GM06990 (cell line): ENCODE measurements around the gene OR6K6.

ENCODE experiments used
- DNase-seq: peaks from one replicate; pipeline ENCODE4 v3.0.0-alpha.2; 2011; ENCODE audit not compliant: insufficient read length; ENCODE audit errors: extremely low read depth
- H3K27me3 ChIP-seq: replicated peaks from 2 replicates; pipeline ENCODE4 v1.6.0; 2011; ENCODE audit warnings: low read length; ENCODE audit not compliant: control insufficient read depth, insufficient read depth
- H3K36me3 ChIP-seq: 2 replicates; pipeline ENCODE4 v1.5.1; 2011; ENCODE audit warnings: low read length; ENCODE audit not compliant: control insufficient read depth, insufficient read depth
- H3K4me3 ChIP-seq: replicated peaks from 2 replicates; pipeline ENCODE4 v1.5.1; 2011; ENCODE audit warnings: low read depth, mild to moderate bottlenecking, control low read depth, low read length
- TF ChIP-seq, protein P1 (sequence below): IDR thresholded peaks from 2 replicates; pipeline ENCODE4 v1.5.1; 2011; ENCODE audit warnings: low read length, control low read depth, mild to moderate bottlenecking, inconsistent platforms; ENCODE audit not compliant: insufficient read depth, poor library complexity, severe bottlenecking

The OR6K6 gene

DNA sequence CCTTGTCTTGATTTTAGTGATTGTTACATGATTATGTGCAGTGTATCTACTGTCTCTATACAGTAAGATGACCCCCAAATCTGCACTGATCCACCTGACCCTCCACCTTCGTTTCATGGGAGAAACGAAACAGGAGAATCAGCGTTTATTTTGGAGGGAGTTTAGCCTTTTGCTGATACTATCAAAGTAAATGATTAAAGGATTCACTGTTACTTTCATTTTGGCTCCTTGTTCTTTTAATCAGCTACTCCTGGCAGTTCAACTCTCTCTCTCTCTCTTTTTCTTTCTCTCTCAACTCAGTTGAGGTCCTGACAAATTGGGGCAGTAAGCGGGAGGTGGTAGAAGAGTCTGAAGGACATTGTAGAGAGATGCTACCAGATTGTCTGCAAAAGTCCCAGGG is 24.1 kb upstream of the OR6K6 start:
- no peak for DNase-seq
- Histone ChIP-seq H3K27me3 (no peaks in the 10 kb centered on the region), H3K4me3 (no peak overlapping the region), H3K36me3 (no peaks in the 10 kb centered on the region)
- TF ChIP-seq, protein P1, sequence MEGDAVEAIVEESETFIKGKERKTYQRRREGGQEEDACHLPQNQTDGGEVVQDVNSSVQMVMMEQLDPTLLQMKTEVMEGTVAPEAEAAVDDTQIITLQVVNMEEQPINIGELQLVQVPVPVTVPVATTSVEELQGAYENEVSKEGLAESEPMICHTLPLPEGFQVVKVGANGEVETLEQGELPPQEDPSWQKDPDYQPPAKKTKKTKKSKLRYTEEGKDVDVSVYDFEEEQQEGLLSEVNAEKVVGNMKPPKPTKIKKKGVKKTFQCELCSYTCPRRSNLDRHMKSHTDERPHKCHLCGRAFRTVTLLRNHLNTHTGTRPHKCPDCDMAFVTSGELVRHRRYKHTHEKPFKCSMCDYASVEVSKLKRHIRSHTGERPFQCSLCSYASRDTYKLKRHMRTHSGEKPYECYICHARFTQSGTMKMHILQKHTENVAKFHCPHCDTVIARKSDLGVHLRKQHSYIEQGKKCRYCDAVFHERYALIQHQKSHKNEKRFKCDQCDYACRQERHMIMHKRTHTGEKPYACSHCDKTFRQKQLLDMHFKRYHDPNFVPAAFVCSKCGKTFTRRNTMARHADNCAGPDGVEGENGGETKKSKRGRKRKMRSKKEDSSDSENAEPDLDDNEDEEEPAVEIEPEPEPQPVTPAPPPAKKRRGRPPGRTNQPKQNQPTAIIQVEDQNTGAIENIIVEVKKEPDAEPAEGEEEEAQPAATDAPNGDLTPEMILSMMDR: no peak

- TF ChIP-seq, protein P1: no peak
- no peak overlapping the region for H3K4me3 ChIP-seq
- H3K36me3 ChIP-seq: no peaks in the 10 kb centered on the region
- DNase-seq: no peak
- no peaks in the 10 kb centered on the region for H3K27me3 ChIP-seq
Observed at GRCh38 chr1:158731707-158732106, 22.8 kb upstream of the OR6K6 start.

GRCh38 chr1:158732524-158732923 is 22.0 kb upstream of the OR6K6 start:
- no peaks in the 10 kb centered on the region for H3K36me3 ChIP-seq
- TF ChIP-seq, protein P1: no peak
- no peak for DNase-seq
- no peak overlapping the region for H3K4me3 ChIP-seq
- H3K27me3 ChIP-seq: no peaks in the 10 kb centered on the region

- DNase-seq: no peak
- Histone ChIP-seq H3K36me3 (no peaks in the 10 kb centered on the region), H3K27me3 (no peaks in the 10 kb centered on the region), H3K4me3 (no peak overlapping the region)
- TF ChIP-seq, protein P1: no peak
Observed at GRCh38 chr1:158735848-158736247, 18.7 kb upstream of the OR6K6 start.

DNA sequence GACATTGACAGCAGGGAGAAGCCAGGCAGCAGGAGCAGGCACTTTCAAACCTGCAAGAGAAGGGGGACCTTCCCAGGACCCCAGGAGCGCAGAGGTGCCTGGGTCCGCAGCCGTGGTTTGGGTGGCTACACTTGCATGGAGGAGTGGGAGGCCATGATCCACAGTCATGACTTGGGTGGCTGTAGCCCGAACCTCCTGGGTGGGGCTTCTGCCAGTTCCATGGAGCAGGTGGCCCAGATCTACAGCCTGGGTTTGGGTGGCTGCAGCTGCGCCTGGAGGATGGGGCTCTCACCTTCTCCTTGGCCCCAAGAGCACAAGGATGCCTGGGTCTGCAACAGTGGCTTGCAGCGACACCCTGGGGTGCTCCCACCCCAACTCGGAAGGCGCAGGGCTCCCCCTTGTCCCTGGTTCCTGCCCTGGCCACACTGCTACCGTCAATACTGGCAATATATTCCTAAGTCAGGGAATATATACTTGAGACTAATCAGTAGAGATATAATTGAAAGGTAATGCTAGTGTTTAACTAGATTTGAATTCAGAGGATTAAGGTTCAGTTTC is 2.3 kb upstream of the OR6K6 start:
- no peaks in the 10 kb centered on the region for H3K27me3 ChIP-seq
- TF ChIP-seq, protein P1: no peak
- DNase-seq: no peak
- H3K4me3 ChIP-seq: no peak overlapping the region
- no peaks in the 10 kb centered on the region for H3K36me3 ChIP-seq
